ENCODE results near the gene SH3PXD2B.

- TF ChIP-seq POLR2AphosphoS5 (IDR thresholded peaks at IDR 0.05; ENCODE audit: low read depth, low read length) (no peak), FOXP2 (optimal IDR thresholded peaks at IDR 0.05; ENCODE audit: borderline replicate concordance, extremely low read depth, extremely low read length, insufficient read depth) (no peak)
These were observed 71.0 kb downstream of the SH3PXD2B start for GRCh38 chr5:172383191-172383802.

Measured in PFSK-1 (cell line).